PC-3 (cell line): ENCODE data around the gene ERGIC1. TPM values are rescaled to one million over a fixed set of nuclear protein-coding genes. Genes with fewer than 3 reads are reported as not detected.

Source experiments
- ATAC-seq: fragments of 200-7000 bp; cut with Tn5 transposase; 2 replicates; pipeline ENCODE4 v1.9.1; 2020; ENCODE audit warnings: mild to moderate bottlenecking, moderate library complexity
- BruUV-seq: library from RNA; stranded (reverse); fragments of 400-500 nt; replicated peaks from 2 replicates; lab custom pipeline; 2021; lab: Mats Ljungman, UMichigan
- CTCF ChIA-PET: fragments of 300-600 bp; sonication (Branson Sonifier 250); formaldehyde crosslinking; loops from one replicate; lab custom pipeline; 2022; ENCODE audit warnings: antibody characterized with exemption; lab: Charles Lee
- POLR2A ChIA-PET: fragments of 300-600 bp; sonication (Branson Sonifier 250); formaldehyde crosslinking; loops from one replicate; lab custom pipeline; 2022; ENCODE audit warnings: antibody characterized with exemption; ENCODE audit not compliant: unreplicated experiment; lab: Charles Lee
- DNase-seq: peaks from one replicate; pipeline ENCODE4 v3.0.0-alpha.2; 2015
- H2AFZ ChIP-seq: fragments of 300-600 bp; sonication (generic); 2 replicates; pipeline ENCODE4 v1.6.0; 2016; ENCODE audit warnings: antibody characterized with exemption, low read length
- H3F3A ChIP-seq: fragments of 300-600 bp; sonication (generic); one replicate; pipeline ENCODE4 v1.6.0; 2017; ENCODE audit warnings: antibody characterized with exemption, low read length, control low read depth, mild to moderate bottlenecking; ENCODE audit not compliant: unreplicated experiment
- H3K27ac ChIP-seq: fragments of 300-600 bp; sonication (generic); 2 replicates; pipeline ENCODE4 v1.5.1; 2016; ENCODE audit warnings: mild to moderate bottlenecking, low read length
- H3K27me3 ChIP-seq: fragments of 300-600 bp; sonication (generic); 2 replicates; pipeline ENCODE4 v1.6.1; 2016; ENCODE audit warnings: low read length, mixed read lengths
- H3K36me3 ChIP-seq: fragments of 300-600 bp; sonication (generic); 2 replicates; pipeline ENCODE4 v1.6.1; 2016; ENCODE audit warnings: low read depth, mixed run types, low read length, mixed read lengths
- H3K4me1 ChIP-seq: fragments of 300-600 bp; sonication (generic); 2 replicates; pipeline ENCODE4 v1.5.1; 2016; ENCODE audit warnings: low read length; ENCODE audit not compliant: insufficient read depth
- H3K4me2 ChIP-seq: fragments of 300-600 bp; sonication (generic); 2 replicates; pipeline ENCODE4 v1.6.0; 2016; ENCODE audit warnings: low read length
- H3K4me3 ChIP-seq: fragments of 300-600 bp; sonication (generic); 2 replicates; pipeline ENCODE4 v1.5.1; 2016; ENCODE audit warnings: mild to moderate bottlenecking, low read length, mixed read lengths
- H3K79me2 ChIP-seq: fragments of 300-600 bp; sonication (generic); 2 replicates; pipeline ENCODE4 v1.6.1; 2017; ENCODE audit warnings: low read length, mixed read lengths
- H3K9ac ChIP-seq: fragments of 300-600 bp; sonication (generic); 2 replicates; pipeline ENCODE4 v1.6.0; 2016; ENCODE audit warnings: mild to moderate bottlenecking, low read length
- H3K9me2 ChIP-seq: fragments of 300-600 bp; sonication (generic); replicated peaks from 2 replicates; pipeline ENCODE4 v1.6.1; 2016; ENCODE audit warnings: mixed run types, low read length, mixed read lengths
- H3K9me3 ChIP-seq: fragments of 300-600 bp; sonication (generic); 2 replicates; pipeline ENCODE4 v1.6.1; 2016; ENCODE audit warnings: low read length, mixed read lengths
- H4K20me1 ChIP-seq: fragments of 300-600 bp; sonication (generic); 2 replicates; pipeline ENCODE4 v1.6.1; 2016; ENCODE audit warnings: low read length, mixed read lengths
- CTCF ChIP-seq: fragments of 300-600 bp; sonication (generic); conservative IDR thresholded peaks from 2 replicates; pipeline ENCODE4 v1.5.1; 2017; ENCODE audit warnings: antibody characterized with exemption, low read depth, mild to moderate bottlenecking, low read length
- EZH2 ChIP-seq: fragments of 300-600 bp; sonication (generic); IDR thresholded peaks from one replicate; pipeline ENCODE4 v1.6.1; 2017; ENCODE audit warnings: antibody characterized with exemption, mild to moderate bottlenecking, low read length; ENCODE audit not compliant: unreplicated experiment
- EZH2phosphoT487 ChIP-seq: fragments of 300-600 bp; sonication (generic); IDR thresholded peaks from 2 replicates; pipeline ENCODE4 v1.6.1; 2018; ENCODE audit warnings: mild to moderate bottlenecking, antibody characterized with exemption, low read length, borderline replicate concordance
- intact Hi-C: fragments of 100-400 bp; cut with micrococcal nuclease; formaldehyde crosslinking; loops from 2 replicates; pipeline ENCODE4 v1.9.0; 2023
- total RNA-seq: library from RNA; depleted of rRNA; stranded (reverse); fragments of >200 nt; gene quantifications from 2 replicates; pipeline ENCODE4 v1.2.3, GENCODE V29; 2014

The ERGIC1 gene
- total RNA-seq, 1 experiment from 2014 or later: 148 TPM

DNA sequence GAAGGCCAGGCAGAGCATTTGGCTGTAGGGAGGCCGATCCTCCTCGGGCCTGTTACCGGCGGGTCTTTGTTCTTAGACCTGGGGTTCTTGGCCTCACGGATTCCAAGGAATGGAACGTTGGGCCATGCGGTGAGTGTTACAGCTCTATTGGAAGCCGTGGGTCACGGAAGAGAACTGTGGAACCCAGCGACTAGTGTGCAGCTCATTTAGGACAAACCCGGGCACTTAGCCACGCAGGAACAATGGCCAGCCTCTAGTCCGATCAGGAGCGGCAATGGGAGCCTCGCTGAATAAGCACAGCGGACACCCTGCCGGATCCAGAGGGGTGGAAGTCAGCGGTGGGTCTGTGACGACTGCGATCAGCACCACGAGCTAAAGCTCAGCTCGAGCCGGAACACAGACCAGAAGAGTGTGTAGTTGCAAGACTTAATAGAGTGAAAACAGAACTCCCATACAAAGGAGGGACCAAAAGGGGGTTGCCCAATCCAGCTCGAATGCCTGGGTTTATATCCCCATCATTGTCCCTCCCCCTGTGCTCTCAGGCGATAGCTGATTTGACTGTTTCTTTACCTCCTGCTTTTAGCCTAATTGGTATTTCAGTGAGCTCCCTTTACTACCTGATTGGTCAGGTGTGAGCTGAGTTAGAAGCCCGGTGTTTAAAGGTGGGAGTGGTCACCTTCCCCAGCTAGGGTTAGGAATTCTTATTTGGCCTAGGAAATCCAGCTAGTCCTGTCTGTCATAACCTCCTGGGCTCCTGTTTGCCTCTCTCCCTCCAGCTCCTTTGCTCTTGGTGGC is 71.5 kb downstream of the ERGIC1 start:
- Histone ChIP-seq H3F3A (peaks cover 10% of the 10 kb centered on the region), H3K79me2 (no peaks in the 10 kb centered on the region), H3K9me3 (no peaks in the 10 kb centered on the region), H2AFZ (no peak overlapping the region), H3K9ac (peak overlapping the region; percentile 81), H3K4me3 (no peak overlapping the region), H3K27ac (peak overlapping the region; percentile 96), H3K9me2 (no peaks in the 10 kb centered on the region), H3K27me3 (no peaks in the 10 kb centered on the region), H3K4me2 (peak overlapping the region; percentile 35), H3K36me3 (no peaks in the 10 kb centered on the region), H3K4me1 (peaks cover 48% of the 10 kb centered on the region), H4K20me1 (no peaks in the 10 kb centered on the region)
- ChIA-PET CTCF (no interaction called here), POLR2A (interaction anchor here (1.3 kb wide), 1 partner anchor 134 kb away, joined by 4 read pairs; no protein-coding TSS in a partner anchor)
- intact Hi-C loops: loop anchor here (2.0 kb wide), 2 partner anchors 37 to 139 kb away; no protein-coding TSS in a partner anchor
- DNase-seq (no peak), ATAC-seq (no peak)
- TF ChIP-seq CTCF: no peak
- TF ChIP-seq EZH2: no peak
- TF ChIP-seq EZH2phosphoT487: no peak
- BruUV-seq: TSS peak; percentile 85

- no peaks in the 10 kb centered on the region for H3K9me2 ChIP-seq
- H4K20me1 ChIP-seq: no peaks in the 10 kb centered on the region
- no peaks in the 10 kb centered on the region for H3K9me3 ChIP-seq
- H3K79me2 ChIP-seq: no peaks in the 10 kb centered on the region
- no peak overlapping the region for H3K4me3 ChIP-seq
- ATAC-seq: no peak
- ChIA-PET CTCF (no interaction called here), POLR2A (no interaction called here)
- intact Hi-C loops: no loop called here
- no peaks in the 10 kb centered on the region for H3K27me3 ChIP-seq
- no peaks in the 10 kb centered on the region for H3K36me3 ChIP-seq
- no peak overlapping the region for H2AFZ ChIP-seq
- TF ChIP-seq EZH2phosphoT487 (no peak), CTCF (no peak), EZH2 (no peak)
- H3K4me2 ChIP-seq: no peak overlapping the region
- H3K27ac ChIP-seq: peak overlapping the region; percentile 96; the same call in 1 of the 2 replicates
- BruUV-seq: no TSS peak
- no peak overlapping the region for H3K9ac ChIP-seq
- DNase-seq: no peak
- H3F3A ChIP-seq: peaks cover 10% of the 10 kb centered on the region
- peaks cover 48% of the 10 kb centered on the region for H3K4me1 ChIP-seq
Measured at GRCh38 chr5:172906436-172906835, 72.4 kb downstream of the ERGIC1 start.

DNA sequence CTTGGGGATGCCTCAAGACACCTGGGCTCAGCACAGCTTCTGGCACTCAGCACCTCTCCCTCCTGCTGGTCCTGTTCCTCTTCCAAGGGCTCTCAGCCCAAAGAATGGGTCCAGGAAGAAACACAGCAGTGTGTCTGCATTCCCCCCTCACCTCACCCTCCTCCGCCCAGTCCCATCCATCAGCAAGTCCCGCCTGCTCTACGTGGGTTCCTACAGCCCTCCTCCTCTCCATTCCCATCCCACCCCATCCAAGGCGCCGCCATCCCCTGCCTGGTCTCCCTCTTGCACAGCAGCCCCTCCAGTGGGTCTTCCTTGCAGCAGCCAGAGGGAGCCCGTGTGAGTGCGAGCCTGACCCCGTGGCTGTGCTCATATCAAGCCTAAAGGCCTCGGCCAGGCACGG is 72.8 kb downstream of the ERGIC1 start:
- no peaks in the 10 kb centered on the region for H3K27me3 ChIP-seq
- no peak for ATAC-seq
- no peaks in the 10 kb centered on the region for H3K79me2 ChIP-seq
- intact Hi-C loops: no loop called here
- CTCF ChIA-PET: no interaction called here
- no peak overlapping the region for H3K4me3 ChIP-seq
- no peak for DNase-seq
- H4K20me1 ChIP-seq: no peaks in the 10 kb centered on the region
- no peak overlapping the region for H3K4me2 ChIP-seq
- no peak overlapping the region for H3K27ac ChIP-seq
- no peaks in the 10 kb centered on the region for H3K9me3 ChIP-seq
- no peaks in the 10 kb centered on the region for H3K9me2 ChIP-seq
- H3K9ac ChIP-seq: no peak overlapping the region
- H3K36me3 ChIP-seq: no peaks in the 10 kb centered on the region
- no TSS peak for BruUV-seq
- H3K4me1 ChIP-seq: peaks cover 44% of the 10 kb centered on the region
- H3F3A ChIP-seq: peaks cover 10% of the 10 kb centered on the region
- POLR2A ChIA-PET: no interaction called here
- H2AFZ ChIP-seq: no peak overlapping the region
- no peak for TF ChIP-seq EZH2
